GM12878 (cell line): ENCODE data around the gene TOMM20. TPM values are rescaled to one million over a fixed set of nuclear protein-coding genes. Genes with fewer than 3 reads are reported as not detected.

Source experiments
- ATAC-seq: fragments of 200-7000 bp; cut with Tn5 transposase; 3 replicates; pipeline ENCODE4 v1.9.1; 2020; ENCODE audit warnings: mild to moderate bottlenecking, moderate library complexity
- BruUV-seq: library from RNA; stranded (reverse); fragments of 400-500 nt; replicated peaks from 2 replicates; lab custom pipeline; 2021; lab: Mats Ljungman, UMichigan
- CTCF ChIA-PET: fragments of 300-600 bp; sonication (Branson Sonifier 250); formaldehyde crosslinking; extraction: SDS; loops from one replicate; lab custom pipeline; 2021; ENCODE audit warnings: inconsistent platforms; lab: Yijun Ruan, JAX
- POLR2A ChIA-PET: fragments of 350-600 bp; formaldehyde crosslinking; extraction: SDS; loops from one replicate; lab custom pipeline; 2021; ENCODE audit warnings: inconsistent platforms; lab: Charles Lee
- RAD21 ChIA-PET: fragments of 300-600 bp; sonication (Branson Sonifier 250); formaldehyde crosslinking; loops from one replicate; lab custom pipeline; 2023; ENCODE audit warnings: antibody characterized with exemption; ENCODE audit not compliant: unreplicated experiment; lab: Charles Lee
- SMC1A ChIA-PET: fragments of 300-600 bp; sonication (Branson Sonifier 250); formaldehyde crosslinking; loops from one replicate; lab custom pipeline; 2023; ENCODE audit not compliant: unreplicated experiment, uncharacterized antibody; lab: Charles Lee
- DNase-seq: peaks from one replicate; pipeline ENCODE4 v3.0.0-alpha.2; 2011; ENCODE audit warnings: low read depth, low spot score
- FAIRE-seq: peaks from 3 replicates; lab custom pipeline; 2011; peaks lifted over from hg19 to GRCh38; lab: Jason Lieb, UNC
- H2AFZ ChIP-seq: 2 replicates; pipeline ENCODE4 v1.6.0; 2011; ENCODE audit warnings: low read depth, low read length, control low read depth; ENCODE audit not compliant: control insufficient read depth
- H3K27ac ChIP-seq: 2 replicates; pipeline ENCODE4 v1.5.1; 2011; ENCODE audit warnings: control low read depth; ENCODE audit not compliant: control insufficient read depth, insufficient read depth
- H3K27me3 ChIP-seq, 2 experiments: replicated peaks in 1 of 2; 2 replicates each; pipeline versions ENCODE4 v1.6.0 to v1.6.1; 2011; ENCODE audit warnings: low read length in 1 of 2; ENCODE audit not compliant: control insufficient read depth in 2 of 2, insufficient read depth in 2 of 2
- H3K36me3 ChIP-seq, 2 experiments: 2 replicates each; pipeline ENCODE4 v1.5.1; 2011; ENCODE audit warnings: low read length in 1 of 2; ENCODE audit not compliant: control insufficient read depth in 2 of 2, insufficient read depth in 2 of 2
- H3K4me1 ChIP-seq: 2 replicates; pipeline ENCODE4 v1.6.1; 2011; ENCODE audit warnings: mild to moderate bottlenecking, low read length, moderate library complexity, mixed read lengths; ENCODE audit not compliant: control insufficient read depth, insufficient read depth
- H3K4me2 ChIP-seq: 2 replicates; pipeline ENCODE4 v1.6.0; 2011; ENCODE audit warnings: control low read depth; ENCODE audit not compliant: control insufficient read depth, insufficient read depth
- H3K4me3 ChIP-seq: fragments of 200-600 bp; sonication (generic); 2 replicates; pipeline ENCODE4 v1.5.1; 2016
- H3K79me2 ChIP-seq: 2 replicates; pipeline ENCODE4 v1.6.0; 2011; ENCODE audit warnings: low read length; ENCODE audit not compliant: control insufficient read depth, insufficient read depth
- H3K9ac ChIP-seq: 2 replicates; pipeline ENCODE4 v1.8.0; 2011; ENCODE audit warnings: low read length, control low read depth, mixed read lengths; ENCODE audit not compliant: control insufficient read depth, insufficient read depth
- H3K9me3 ChIP-seq: replicated peaks from 3 replicates; pipeline ENCODE4 v1.5.1; 2011; ENCODE audit warnings: mild to moderate bottlenecking, low read length; ENCODE audit not compliant: control insufficient read depth, insufficient read depth
- H4K20me1 ChIP-seq: 2 replicates; pipeline ENCODE4 v1.6.0; 2011; ENCODE audit not compliant: control insufficient read depth, insufficient read depth
- CBFB ChIP-seq: IDR thresholded peaks from 2 replicates; pipeline ENCODE4 v1.6.1; 2016; ENCODE audit warnings: antibody characterized with exemption, low read depth
- E2F8 ChIP-seq: fragments of 450-650 bp; IDR thresholded peaks from 2 replicates; pipeline ENCODE4 v1.6.1; 2018; ENCODE audit warnings: mild to moderate bottlenecking, low read depth, moderate library complexity; ENCODE audit not compliant: partially characterized antibody
- ELK1 ChIP-seq: IDR thresholded peaks from 2 replicates; pipeline ENCODE4 v1.6.1; 2012; ENCODE audit warnings: low read depth, low read length, improper control_type of control experiment
- HDAC6 ChIP-seq: fragments of 200-600 bp; sonication (generic); IDR thresholded peaks from one replicate; pipeline ENCODE4 v1.8.0; 2017; ENCODE audit warnings: antibody characterized with exemption; ENCODE audit not compliant: unreplicated experiment
- PBX3 ChIP-seq: IDR thresholded peaks from 2 replicates; pipeline ENCODE4 v1.6.1; 2011; ENCODE audit warnings: mild to moderate bottlenecking, low read depth, low read length, moderate library complexity; ENCODE audit not compliant: insufficient replicate concordance
- SMAD5 ChIP-seq: IDR thresholded peaks from 2 replicates; pipeline ENCODE4 v1.6.1; 2016; ENCODE audit warnings: antibody characterized with exemption, low read depth
- WGBS: methylation state at CpG from one replicate; pipeline ENCODE4 v1.1.6; 2016; ENCODE audit warnings: low lambda C conversion rate; ENCODE audit not compliant: insufficient replicate concordance, insufficient coverage; ENCODE audit errors: missing lambda C conversion rate; 5-methylcytosine and 5-hydroxymethylcytosine counted together
- in situ Hi-C: fragments of 300-500 bp; cut with MboI; formaldehyde crosslinking; loops from 9 replicates; pipeline ENCODE4 v1.14.3; 2018; ENCODE audit warnings: mixed read lengths
- intact Hi-C: fragments of 100-400 bp; cut with micrococcal nuclease; formaldehyde crosslinking; loops from one replicate; pipeline ENCODE4 v1.14.2; 2022; ENCODE audit not compliant: unreplicated experiment
- polyA plus RNA-seq, 11 experiments: library from polyadenylated mRNA; depleted of rRNA in 4 of 11; unstranded in 6 of 11; stranded (reverse) in 5 of 11; fragments of >200 nt; fragmentation: Nextera tagmentation in 4 of 11; fragmentation: Illumina TruSeq in 1 of 11; extraction: Ambion mirVana in 4 of 11; extraction: Trizol in 1 of 11; gene quantifications; 1 replicate in 1 of 11; 2 replicates in 10 of 11; pipeline versions ENCODE4 v1.2.1 to v1.2.3, GENCODE V29; 2011 to 2016; ENCODE audit warnings: inconsistent platforms in 2 of 11, missing spikeins in 2 of 11, low read depth in 1 of 11
- total RNA-seq, 4 experiments: library from RNA; depleted of rRNA in 3 of 4; stranded (reverse); fragments of >200 nt in 3 of 4; fragmentation: Illumina TruSeq in 1 of 4; extraction: Trizol in 1 of 4; gene quantifications; 2 replicates each; pipeline versions ENCODE4 v1.2.1 to v1.2.3, GENCODE V29; 2013 to 2021

Gene TOMM20
- total and polyA plus RNA-seq, 10 of the 15 experiments (the other 5 are each of a cell fraction or from before 2014, with no cell fraction given): 39.8 to 138 (median 70.1) TPM

GRCh38 chr1:235088907-235089306, 39.7 kb downstream of the TOMM20 start:
- no peak overlapping the region for H3K27ac ChIP-seq
- ATAC-seq (no peak), FAIRE-seq (no peak), DNase-seq (no peak)
- POLR2A ChIA-PET: interaction anchor here (0.8 kb wide), 1 partner anchor 40 kb away, joined by 3 read pairs; no protein-coding TSS in a partner anchor
- no peaks in the 10 kb centered on the region for H3K36me3 ChIP-seq
- no peaks in the 10 kb centered on the region for H4K20me1 ChIP-seq
- no peak overlapping the region for H2AFZ ChIP-seq
- intact Hi-C loops (no loop called here), in situ Hi-C loops (loop anchor here (10.0 to 25.0 kb wide), 2 partner anchors 354 to 977 kb away; no protein-coding TSS in a partner anchor)
- no peaks in the 10 kb centered on the region for H3K27me3 ChIP-seq
- H3K9ac ChIP-seq: no peak overlapping the region
- no peaks in the 10 kb centered on the region for H3K79me2 ChIP-seq
- SMC1A ChIA-PET: interaction anchor here (0.9 to 1.8 kb wide), 3 partner anchors 475 to 594 kb away, joined by 3 to 8 read pairs (median 3); no protein-coding TSS in a partner anchor
- no peaks in the 10 kb centered on the region; the same call in 1 of the 2 replicates for H3K4me1 ChIP-seq
- no peaks in the 10 kb centered on the region for H3K9me3 ChIP-seq
- no peak overlapping the region for H3K4me3 ChIP-seq
- CTCF ChIA-PET: interaction anchor here (0.6 to 1.2 kb wide), 5 partner anchors 16 to 602 kb away, joined by 3 read pairs; no protein-coding TSS in a partner anchor
- H3K4me2 ChIP-seq: no peak overlapping the region
- no peak for TF ChIP-seq E2F8
- TF ChIP-seq HDAC6: no peak
- no peak for TF ChIP-seq CBFB
- no peak for TF ChIP-seq ELK1
- TF ChIP-seq PBX3: no peak
- no peak for TF ChIP-seq SMAD5
- BruUV-seq: no TSS peak
- RAD21 ChIA-PET: interaction anchor here (1.1 kb wide), 1 partner anchor 589 kb away, joined by 3 read pairs; no protein-coding TSS in a partner anchor
- WGBS: 82% methylated on average over 7 of the region's 7 CpGs
